Measurements from ENCODE around the gene PHLDA2.
A peak's percentile ranks its signal among the peaks of the same experiment; 100 is the strongest.
"Not testable (repeated sequence)": the region's sequence is repeated elsewhere in the genome, so short reads cannot be mapped to it uniquely, and the experiment has no call there.

Gene PHLDA2

DNA sequence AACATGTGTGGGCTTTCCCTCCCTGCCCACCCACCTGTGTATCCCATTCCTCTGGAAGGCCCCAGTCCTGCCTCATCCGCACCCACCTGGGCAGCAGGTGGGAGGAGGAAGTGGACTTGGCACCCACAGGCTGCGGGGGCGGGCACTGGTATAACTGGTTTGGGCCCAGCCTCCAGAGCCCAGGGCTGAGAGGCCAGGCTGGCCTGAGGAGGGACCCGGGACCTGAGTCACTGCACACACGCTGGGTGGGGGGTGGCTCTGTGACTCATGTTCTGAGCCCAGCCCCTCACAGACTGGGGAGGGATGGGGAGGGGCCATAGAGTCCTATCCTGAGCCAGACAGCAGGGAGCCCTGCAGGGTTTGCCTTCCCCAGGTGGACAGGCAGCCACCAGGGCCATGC is 16.7 kb downstream of the PHLDA2 start:
- DNase-seq: no peak

GRCh38 chr11:2911785-2912391 is 17.3 kb downstream of the PHLDA2 start:
- no peak for DNase-seq

DNA sequence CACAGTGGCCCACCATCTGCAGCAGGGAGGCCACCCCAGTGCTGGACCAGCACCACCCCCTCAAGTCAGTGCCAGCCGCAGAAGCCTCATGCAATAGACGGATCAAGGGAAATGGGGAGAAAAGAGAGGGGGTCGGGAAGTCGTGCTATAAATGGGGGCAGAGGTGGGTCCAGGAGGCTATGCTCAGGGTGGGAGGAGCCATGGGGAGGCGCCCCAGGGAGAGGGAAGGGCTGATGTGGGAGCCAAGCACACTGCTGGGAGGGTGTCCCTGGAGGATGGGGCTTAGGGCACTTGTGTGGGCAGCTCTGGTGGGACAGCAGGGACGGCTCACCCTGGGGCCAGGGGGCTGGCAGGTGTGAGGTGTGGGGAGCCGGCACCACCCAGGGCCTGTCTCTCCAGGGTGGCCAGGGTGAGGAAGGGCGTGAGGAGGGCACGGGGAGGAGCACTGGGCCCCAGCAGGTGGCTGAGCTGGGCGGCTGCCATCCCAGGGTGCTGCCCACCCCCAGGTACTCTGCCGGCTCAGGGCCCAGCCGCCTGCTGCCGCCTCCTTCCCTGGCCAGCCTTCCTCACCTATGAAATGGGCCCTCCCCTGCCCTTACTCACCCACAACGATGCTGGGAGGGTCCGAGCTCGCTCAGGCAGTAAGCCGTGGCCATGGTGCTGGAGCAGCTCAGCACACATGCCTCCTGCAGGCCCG is 18.0 kb downstream of the PHLDA2 start:
- no peak for DNase-seq

GRCh38 chr11:2910401-2910955 is 18.7 kb downstream of the PHLDA2 start:
- no peak for DNase-seq

DNA sequence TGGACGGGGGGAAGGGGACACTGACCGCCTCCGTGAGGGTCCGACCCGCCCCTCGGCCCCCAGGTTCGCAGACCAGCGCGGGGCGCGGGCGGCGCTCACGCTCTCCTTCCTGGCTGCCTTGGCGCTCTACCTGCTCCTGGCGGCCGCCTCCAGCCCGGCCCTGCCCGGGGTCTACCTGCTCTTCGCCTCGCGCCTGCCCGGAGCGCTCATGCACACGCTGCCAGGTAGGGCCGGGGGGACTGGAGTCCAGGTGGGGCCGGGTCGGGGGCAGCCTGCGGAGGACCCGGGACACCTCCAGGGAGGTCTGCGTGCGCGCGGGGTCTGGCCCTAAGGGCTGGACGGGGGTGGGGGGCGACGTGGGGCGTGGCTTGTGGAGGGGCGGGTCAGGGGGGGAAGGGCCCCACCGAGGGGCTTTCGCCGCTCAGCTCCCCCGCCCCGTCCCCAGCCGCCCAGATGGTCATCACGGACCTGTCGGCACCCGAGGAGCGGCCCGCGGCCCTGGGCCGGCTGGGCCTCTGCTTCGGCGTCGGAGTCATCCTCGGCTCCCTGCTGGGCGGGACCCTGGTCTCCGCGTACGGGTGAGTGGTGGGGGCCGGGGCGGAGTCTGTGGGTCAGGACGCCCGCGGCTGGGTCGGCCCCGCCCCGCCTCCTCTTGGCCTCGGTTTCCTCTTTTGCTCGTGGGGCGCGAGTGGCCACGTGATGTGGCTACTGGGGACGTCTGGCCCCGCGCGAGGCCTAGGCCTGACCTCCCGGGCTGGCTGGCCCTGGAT is 19.9 kb downstream of the PHLDA2 start:
- DNase-seq: no peak

GRCh38 chr11:2908130-2908529 is 21.1 kb downstream of the PHLDA2 start:
- DNase-seq: no peak

GRCh38 chr11:2905299-2905698 is 23.9 kb downstream of the PHLDA2 start:
- DNase-seq: not testable (repeated sequence)

- no peak for DNase-seq
Observed at GRCh38 chr11:2904153-2905052, 24.8 kb downstream of the PHLDA2 start.

DNA sequence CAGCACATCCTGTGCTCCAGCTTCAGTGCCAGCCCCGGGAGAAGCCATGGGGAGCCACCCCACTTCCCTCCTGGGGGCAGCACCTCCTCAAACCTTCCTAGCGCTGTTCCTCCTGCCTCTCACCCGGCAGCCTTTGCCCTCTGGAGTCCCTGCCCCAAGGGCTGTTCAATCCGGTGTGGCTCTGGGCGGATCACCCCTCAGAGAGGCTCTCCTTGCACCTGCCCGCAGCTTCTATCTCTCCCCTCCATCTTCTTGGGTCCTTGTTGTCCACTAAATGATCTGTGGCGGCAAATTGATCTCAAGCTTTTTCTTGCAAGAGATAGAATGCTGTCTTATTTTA is 25.6 kb downstream of the PHLDA2 start:
- no peak for DNase-seq

GRCh38 chr11:2902784-2903671 is 26.2 kb downstream of the PHLDA2 start:
- DNase-seq: no peak

- peak; percentile 87 for DNase-seq
Observed at GRCh38 chr11:2901854-2902783, 27.1 kb downstream of the PHLDA2 start.

DNA sequence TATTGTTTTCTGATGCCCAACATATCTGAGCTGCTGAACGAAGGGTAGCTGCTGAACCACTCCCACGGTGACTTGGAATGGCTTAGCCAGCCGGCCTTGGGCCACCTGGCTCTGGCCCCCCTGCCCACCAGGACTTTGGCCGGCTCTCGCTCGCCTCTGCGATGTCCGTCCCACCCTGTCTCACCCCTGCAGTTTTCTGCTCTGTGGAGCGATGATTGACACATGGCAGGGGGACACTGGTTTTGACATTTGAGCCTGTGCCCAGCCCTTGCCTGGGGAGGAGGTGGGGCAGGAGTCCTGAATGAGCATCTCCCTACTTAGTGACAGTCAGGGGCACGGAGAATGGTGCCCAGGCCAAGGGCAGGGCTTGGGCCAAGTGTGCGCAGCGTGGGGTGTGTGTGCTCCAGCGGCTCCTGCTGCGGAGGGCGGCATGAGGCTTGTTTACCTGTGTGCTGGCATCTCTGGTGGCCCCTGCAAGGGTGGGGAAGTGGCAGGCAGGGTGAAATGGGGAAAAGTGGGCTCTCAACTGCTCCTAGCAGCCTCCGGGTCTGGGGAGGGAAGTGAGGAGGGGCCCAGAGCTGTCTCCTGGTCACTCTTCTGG is 27.9 kb downstream of the PHLDA2 start:
- no peak for DNase-seq

DNA sequence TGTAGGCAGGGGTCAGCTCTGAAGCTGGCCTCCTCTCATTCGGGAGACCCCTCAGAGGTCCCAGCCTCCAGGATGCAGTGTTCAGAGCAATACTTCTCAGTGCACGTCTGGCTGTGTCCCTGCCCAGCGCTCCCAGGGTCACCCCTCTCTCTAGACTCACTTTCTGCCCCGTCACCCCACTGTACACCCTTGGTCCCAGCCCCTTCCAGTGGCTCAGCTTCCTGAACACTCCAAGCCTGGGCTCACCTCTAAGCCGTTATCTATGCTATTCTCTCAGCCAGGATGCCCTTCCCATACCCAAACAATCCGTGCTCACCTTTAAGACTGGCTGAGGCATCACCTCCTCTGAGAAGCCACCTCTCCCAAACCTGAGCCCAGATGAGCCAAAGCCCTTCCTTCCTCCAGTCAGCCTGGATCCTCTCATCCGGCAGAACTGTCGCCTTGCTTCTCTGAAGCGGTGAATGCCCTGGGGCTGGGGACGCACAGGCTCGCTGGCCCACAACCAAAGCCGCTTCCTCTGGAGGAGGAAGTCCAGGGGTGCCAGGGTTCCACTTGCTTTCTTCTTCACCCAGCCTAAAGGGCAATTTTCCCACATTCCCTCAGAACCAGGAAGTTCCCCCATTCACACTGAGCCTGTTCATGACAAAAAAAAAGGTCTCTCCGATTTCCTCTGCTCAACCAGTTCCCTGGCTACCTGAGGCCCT is 30.0 kb downstream of the PHLDA2 start:
- no peak for DNase-seq

DNA sequence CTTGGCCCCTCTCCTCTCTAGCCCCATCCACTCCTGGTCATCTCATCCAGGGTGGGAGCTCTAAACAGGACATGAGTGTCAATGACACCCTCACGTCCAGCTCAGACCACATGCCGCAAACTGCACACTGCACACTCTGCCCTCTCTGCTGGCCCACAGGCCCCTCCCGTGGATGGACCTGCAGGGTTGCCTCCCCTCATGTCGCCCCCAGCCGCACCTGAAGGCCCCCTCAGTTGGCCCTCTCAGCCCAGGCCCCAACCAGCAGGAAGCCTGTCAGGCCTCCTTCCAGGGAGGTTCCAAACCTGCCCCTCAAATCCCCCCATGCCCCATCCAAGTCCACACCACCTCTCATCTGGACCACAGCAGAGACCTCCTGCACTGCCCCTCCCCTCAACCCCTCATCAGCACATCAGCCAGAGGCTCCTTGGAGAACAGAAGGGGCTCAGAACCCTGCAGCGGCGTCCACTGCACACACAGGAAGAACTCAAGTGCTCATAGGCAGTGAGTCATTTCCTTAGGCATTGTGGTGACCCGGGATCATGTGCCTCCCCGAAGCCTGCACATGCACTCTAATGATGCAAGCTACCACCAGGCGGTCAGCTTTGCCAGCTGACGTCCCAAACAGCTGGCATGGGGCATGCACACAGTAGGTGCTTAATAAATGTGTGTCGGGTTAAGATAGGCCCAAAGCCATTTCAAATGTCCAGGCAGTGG is 30.7 kb downstream of the PHLDA2 start:
- no peak for DNase-seq

GRCh38 chr11:2897048-2897447 is 32.2 kb downstream of the PHLDA2 start:
- DNase-seq: no peak

DNA sequence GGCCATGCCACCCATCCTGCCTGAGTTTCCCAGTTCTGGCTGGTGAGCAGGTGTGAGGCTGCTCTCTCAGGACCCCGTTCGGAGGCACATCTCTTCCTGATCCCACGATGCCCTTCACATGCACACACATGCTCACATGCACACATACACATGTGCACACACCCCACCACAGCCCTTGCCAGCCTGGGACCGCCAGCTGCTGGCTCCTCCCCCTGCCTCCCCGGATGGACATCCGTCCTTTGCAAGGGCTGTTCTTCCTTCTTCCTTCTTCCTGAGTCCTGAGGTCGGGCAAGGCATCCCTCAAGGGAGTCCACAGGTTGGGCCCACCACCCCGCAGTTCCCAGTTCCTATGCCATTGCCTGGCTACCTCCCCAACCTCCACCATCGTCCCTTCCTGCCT is 33.2 kb downstream of the PHLDA2 start:
- DNase-seq: no peak

DNA sequence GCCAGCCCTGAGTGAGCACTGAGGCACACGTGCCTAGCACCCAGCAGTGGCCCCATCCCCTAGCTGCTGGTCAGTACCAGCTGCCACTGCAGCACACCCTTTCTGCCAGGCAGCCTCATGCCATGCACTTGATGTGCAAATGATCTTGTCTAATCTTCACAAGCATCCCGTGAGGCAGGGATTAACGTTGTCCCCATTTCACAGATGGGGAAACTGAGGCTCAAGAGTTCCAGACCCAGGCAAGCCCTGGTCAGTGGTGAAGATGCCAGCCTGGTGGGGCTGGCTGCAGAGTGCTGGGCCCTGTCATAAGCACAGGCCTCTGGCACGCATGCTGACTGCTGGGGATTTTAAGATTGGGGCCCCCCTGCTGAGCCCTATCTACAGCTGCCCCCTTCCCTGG is 35.3 kb downstream of the PHLDA2 start:
- no peak for DNase-seq

DNA sequence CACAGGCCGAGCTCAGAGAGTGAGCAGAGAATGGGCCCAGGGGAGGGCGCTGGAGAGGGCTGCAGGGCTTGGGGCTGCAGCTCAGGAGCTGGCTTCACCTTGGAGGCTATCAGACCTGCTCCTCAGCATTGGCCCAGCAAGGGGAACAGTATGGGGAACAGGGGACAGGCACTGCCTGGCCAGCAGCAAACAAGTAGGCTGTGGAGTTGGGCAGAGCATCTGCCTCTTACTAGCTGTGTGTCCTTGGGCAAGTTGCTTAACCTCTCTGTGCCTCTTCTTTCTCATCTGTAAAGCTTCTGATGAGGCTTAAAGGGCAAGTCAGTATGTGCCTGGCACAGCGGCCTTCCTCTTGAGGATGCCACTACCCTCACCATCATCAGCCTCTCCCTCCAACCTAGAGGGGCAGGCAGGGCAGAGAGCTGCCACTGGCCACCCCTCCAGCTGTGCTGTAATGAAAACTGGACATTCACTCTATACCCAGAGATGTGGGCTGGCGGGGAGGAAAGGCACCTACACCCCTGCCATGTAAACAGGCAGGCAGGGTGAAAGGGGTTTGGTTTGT is 36.2 kb downstream of the PHLDA2 start:
- DNase-seq: no peak

Measured in NCI-H1436 treated with DMSO at 0.1 percent for 48 hours (cell line).